Subcutaneous adipose tissue (tissue), 4 donors: Measurements from ENCODE around the gene CISH. TPM values are rescaled to one million over a fixed set of nuclear protein-coding genes. Genes with fewer than 3 reads are reported as not detected.

Experiments
- CTCF ChIP-seq: fragments of 450-650 bp; IDR thresholded peaks from one replicate; pipeline ENCODE4 v1.5.1; 2016; ENCODE audit warnings: low read depth, mild to moderate bottlenecking, control low read depth, antibody characterized with exemption, moderate library complexity
- total RNA-seq, 4 donors: library from RNA; depleted of rRNA; stranded (reverse); fragments of >200 nt; gene quantifications; one replicate each; pipeline ENCODE4 v1.1.0, GENCODE V29; 2016

CISH gene
- total RNA-seq, 4 donors from 2014 or later: 3.5 to 25.9 (median 11.0) TPM

GRCh38 chr3:50637011-50637410 lies 25.4 kb upstream of the CISH start:
- no peak for TF ChIP-seq CTCF

DNA sequence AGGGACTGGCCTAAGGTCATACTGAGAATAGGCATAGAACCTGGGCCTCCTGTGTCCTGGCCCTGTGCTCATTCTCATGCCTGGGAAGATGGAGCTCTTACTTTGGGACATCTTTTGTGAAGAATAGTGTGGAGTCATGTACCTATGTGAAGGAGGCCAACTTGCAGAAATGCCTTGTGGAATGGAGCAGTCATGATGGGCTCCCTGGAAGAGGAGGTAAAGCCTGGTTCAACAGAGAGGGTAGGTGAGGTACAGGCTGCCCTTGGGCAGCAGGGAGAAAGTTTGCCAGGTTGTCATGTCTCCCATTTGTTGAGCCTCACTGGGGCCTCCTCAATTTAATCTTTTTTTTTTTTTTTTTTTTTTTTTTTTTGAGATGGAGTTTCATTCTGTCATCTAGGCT lies 23.5 kb upstream of the CISH start:
- TF ChIP-seq CTCF: no peak

DNA sequence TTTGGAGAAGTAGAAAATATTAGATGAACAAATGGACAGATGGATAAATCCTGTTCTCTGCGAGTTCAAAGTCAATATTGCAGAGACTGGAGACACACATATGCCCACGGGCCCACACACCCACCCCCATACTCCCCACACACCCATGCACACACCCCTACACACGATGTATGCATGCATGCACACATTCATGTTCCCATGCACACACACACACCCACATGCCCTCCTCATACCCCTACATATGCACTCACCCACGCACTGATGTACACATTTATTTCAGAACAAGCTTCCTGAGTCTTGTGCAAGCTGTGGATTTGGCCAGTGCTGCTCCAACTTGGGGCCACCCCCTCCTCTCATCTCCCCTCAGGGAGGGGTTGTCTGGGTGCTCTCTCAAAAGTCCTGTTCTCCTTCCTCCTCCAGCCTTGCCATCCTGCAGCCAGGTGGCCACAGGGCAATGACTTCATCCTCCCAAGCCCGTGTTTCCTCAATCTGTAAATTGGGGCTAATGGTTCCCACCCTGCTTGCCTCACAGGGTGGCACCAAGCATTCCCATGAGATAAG lies 21.7 kb upstream of the CISH start:
- no peak for TF ChIP-seq CTCF

- TF ChIP-seq CTCF: no peak
These were observed 20.9 kb upstream of the CISH start for GRCh38 chr3:50632450-50632849.

DNA sequence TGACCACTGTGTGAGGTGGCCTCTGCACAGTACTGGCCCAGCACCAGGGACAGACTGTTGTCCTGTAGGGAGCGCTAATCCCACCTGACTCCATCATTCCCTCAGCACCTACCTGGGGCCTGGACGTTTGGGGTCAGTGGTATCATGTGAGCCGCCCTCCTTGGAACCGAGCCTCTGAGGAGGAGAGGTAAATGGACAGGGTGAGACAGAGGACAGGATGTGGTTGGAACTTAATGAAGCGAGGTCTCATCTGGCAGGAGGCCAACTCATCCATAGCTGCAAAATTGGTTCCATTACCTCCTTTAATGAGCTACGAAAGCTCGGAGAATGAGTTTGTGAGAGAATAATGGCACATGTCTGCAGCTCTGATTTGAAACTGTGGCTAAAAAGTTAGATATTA lies 19.3 kb upstream of the CISH start:
- no peak for TF ChIP-seq CTCF

GRCh38 chr3:50630394-50630793 lies 18.8 kb upstream of the CISH start:
- no peak for TF ChIP-seq CTCF

DNA sequence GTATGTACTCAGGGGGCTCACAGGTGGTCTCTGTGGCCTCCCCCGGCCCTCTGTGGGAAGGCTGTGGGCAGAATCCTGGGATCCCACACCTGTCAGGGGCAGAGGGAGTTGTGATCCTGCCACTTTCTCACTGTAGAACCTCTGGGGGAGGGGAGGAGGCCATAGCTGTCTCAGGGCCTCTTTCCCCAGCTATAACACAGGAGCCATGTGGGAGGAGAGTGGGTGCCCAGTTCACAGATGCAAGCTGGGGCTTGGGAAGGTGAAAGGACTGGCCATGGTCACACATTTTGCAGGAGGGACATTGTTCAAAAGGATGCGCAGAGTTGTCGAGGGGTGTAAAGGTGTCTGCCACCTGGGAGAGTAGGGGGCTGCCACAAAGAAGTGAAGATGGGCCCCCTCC lies 17.0 kb upstream of the CISH start:
- TF ChIP-seq CTCF: no peak
